Measurements from ENCODE around the gene TRPM2.

Gene TRPM2

DNA sequence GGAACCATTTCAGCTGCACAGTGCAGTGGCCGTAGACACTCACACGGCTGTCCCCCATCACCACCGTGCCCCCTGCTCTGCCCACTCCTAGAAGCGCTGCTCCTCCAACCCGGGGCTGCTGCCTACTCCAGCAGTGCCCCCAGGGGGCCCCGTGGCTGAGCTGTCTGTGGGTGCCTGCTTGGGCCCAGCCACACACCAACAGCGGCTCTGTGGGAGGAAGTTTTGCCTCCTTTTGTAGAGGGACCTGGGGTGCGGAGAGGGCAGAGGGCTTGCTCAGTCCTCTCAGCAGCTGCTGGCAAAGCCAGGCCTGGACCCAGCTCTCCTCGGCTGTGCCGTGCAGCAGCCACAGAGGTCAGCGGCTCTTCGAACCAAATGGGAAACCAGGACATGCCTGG is 90.5 kb downstream of the TRPM2 start:
- no peak for DNase-seq (ENCODE audit: low read depth)
- H3K4me3 ChIP-seq (ENCODE audit: low read depth, low read length): no peak overlapping the region
- TF ChIP-seq, protein P1, sequence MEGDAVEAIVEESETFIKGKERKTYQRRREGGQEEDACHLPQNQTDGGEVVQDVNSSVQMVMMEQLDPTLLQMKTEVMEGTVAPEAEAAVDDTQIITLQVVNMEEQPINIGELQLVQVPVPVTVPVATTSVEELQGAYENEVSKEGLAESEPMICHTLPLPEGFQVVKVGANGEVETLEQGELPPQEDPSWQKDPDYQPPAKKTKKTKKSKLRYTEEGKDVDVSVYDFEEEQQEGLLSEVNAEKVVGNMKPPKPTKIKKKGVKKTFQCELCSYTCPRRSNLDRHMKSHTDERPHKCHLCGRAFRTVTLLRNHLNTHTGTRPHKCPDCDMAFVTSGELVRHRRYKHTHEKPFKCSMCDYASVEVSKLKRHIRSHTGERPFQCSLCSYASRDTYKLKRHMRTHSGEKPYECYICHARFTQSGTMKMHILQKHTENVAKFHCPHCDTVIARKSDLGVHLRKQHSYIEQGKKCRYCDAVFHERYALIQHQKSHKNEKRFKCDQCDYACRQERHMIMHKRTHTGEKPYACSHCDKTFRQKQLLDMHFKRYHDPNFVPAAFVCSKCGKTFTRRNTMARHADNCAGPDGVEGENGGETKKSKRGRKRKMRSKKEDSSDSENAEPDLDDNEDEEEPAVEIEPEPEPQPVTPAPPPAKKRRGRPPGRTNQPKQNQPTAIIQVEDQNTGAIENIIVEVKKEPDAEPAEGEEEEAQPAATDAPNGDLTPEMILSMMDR (IDR thresholded peaks at IDR 0.05; ENCODE audit: low read depth, low read length, missing control alignments): no peak

DNA sequence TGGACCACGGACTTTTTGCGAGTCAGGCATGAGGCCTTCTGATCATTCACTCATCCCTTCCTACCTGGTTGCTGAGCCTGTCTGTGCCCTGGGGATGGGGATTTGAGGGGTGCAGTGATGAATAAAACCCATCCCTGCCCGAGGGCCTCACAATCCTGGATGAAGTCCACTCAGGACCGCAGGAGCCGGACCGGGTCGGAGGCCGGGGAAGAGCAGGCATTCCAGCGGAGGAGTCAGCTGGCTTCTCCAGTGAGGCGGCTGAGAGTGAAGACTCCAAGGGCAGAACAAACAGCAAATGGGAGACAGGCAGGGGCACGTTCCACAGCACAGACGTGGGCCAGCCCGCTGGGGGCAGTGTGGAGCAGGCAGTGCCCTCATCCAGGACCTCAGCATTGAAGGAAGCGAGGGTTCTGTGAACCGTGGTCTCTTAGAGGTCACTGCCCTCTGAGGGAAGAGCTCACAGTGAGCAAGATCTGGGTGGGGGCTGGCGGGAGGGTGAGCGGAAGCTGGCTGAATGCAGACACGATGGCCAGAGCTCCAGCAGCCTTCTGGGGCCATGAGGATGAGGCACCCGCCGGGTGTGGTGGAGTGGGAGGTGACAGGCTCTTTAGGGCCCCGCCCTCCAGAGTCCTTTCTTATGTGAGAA is 91.0 kb downstream of the TRPM2 start:
- TF ChIP-seq, protein P1 (IDR thresholded peaks at IDR 0.05; ENCODE audit: low read depth, low read length, missing control alignments): peak; percentile 60
- no peak overlapping the region for H3K4me3 ChIP-seq (ENCODE audit: low read depth, low read length)
- DNase-seq (ENCODE audit: low read depth): no peak

DNA sequence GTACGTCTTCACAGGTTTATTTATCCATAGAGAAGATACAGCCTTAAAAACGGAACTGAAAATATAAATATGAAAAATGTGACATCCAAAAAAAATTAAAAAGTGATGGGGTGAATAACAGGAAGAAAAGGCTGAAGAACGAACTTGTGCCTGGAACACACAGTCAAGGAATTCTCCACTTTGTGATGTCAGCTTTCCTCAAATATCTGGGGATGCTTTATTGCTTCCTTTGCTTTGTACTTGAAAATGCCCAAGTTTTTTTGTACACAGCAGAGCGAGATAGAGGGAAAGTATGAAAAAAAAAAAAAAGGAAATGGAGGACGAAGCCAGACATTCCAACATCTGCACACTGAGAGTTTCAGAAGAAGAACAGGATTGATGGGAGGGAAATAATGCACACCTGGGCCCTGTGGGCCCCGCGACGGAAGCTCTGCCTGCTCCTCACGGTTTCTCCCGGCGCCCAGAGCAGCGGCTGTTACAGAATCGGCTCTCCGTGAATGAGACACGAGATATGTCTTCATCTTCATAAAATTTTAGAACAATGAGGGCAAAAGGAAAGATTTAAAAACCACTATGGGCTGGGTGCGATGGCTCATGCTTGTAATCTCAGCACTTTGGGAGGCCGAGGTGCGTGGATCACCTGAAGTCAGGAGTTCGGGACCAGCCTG is 91.9 kb downstream of the TRPM2 start:
- no peak overlapping the region for H3K4me3 ChIP-seq (ENCODE audit: low read depth, low read length)
- TF ChIP-seq, protein P1 (IDR thresholded peaks at IDR 0.05; ENCODE audit: low read depth, low read length, missing control alignments): no peak
- DNase-seq (ENCODE audit: low read depth): no peak

DNA sequence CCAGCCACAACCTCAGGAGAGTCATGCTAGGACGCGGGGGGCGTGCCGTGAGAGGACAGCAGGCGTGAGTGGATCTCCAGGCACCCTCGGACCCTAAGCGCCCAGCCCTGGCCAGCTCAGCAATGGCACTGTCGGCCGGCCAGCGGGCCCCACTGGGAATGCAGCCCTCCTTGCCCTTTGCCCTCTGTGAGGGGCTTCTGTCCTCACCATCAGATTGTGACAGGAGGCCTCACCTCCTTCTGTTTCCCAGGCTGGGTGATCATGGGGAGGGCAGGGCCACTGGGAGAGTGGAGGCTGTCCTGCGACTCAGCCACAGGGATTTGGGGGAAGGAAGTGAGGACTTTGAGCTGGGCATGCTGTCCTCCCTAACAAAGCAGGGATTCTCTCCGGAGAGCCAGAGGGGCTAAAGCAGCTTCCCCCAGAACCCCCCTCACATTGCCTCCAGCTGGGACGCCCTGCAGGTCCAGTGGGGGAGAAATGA is 95.3 kb downstream of the TRPM2 start:
- no peak for DNase-seq (ENCODE audit: low read depth)
- H3K4me3 ChIP-seq (ENCODE audit: low read depth, low read length): no peak overlapping the region
- TF ChIP-seq, protein P1 (IDR thresholded peaks at IDR 0.05; ENCODE audit: low read depth, low read length, missing control alignments): no peak

DNA sequence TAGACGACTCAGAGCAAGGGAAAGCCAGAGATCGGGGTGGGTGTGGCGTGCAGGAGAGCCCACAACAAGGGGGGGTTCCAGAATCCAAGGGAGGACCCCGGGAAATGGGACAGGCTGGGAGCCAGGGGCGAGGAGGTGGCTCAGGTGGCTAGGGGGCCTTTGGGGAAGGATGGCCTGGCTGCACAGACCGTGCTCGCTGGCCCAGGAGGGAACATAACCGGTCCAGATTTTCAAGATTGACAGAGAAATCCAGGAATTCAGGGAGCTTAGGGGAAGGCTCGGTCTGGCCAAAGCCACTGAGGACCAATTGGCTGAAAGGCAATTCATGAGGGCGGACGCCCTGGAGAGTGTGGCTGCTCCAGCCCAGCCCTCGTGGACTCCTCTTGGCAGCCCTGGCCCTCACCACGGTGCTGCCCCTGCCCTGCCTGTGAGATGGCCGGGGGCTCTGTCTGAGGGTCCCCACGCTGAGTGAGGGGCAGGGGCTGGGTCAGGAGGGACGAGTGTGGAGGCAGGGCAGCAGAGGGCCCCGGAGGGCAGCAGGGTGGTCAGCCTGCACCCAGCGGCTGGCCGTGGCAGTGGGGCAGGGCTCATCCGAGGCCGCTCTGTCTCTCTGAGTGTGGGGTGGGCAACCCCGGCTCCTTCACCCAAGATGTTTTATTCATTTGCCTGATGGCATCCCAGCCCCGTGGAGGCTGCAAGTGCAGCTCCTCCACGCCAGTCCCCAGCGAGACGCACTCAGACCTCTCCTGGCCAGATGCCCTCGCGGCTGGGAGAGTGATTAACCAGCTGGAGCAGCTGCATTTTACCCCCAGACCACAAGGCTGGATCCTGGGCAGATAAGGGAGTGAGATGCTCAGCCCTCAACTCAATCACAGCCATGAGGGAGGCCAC is 96.3 kb downstream of the TRPM2 start:
- H3K4me3 ChIP-seq (ENCODE audit: low read depth, low read length): no peak overlapping the region
- no peak for DNase-seq (ENCODE audit: low read depth)
- TF ChIP-seq, protein P1 (IDR thresholded peaks at IDR 0.05; ENCODE audit: low read depth, low read length, missing control alignments): no peak

DNA sequence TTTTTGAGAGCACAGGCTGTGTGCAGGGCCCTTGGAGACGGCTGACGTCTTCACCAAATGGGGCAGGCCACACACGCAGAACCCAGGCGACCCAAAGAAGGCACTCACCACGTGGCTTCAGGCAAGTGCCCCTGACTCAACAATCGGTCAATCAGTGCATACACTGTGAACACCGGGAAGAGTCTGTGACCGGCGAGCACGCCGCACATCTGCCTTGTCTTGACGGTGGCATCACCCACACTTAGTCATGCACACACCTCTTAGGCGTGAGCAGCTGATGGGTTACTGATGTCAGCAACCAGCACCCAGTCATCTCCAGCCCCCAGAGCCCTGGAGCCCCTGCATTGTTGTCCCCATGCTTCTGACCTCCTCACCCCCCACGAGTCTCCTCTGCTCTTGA is 97.0 kb downstream of the TRPM2 start:
- no peak for DNase-seq (ENCODE audit: low read depth)
- no peak overlapping the region for H3K4me3 ChIP-seq (ENCODE audit: low read depth, low read length)
- TF ChIP-seq, protein P1 (IDR thresholded peaks at IDR 0.05; ENCODE audit: low read depth, low read length, missing control alignments): no peak
